Left ventricle myocardium inferior (tissue), 1 donor: ENCODE results near the gene SAG. TPM values are rescaled to one million over a fixed set of nuclear protein-coding genes. Genes with fewer than 3 reads are reported as not detected.

Source experiments
- DNase-seq: peaks from one replicate; pipeline ENCODE4 v3.0.0-alpha.2; 2020
- H3K27ac ChIP-seq: fragments of 200-600 bp; replicated peaks from 2 replicates; pipeline ENCODE4 v1.8.0; 2021
- H3K27me3 ChIP-seq: fragments of 200-600 bp; 2 replicates; pipeline ENCODE4 v1.8.0; 2021; ENCODE audit warnings: low read depth
- H3K36me3 ChIP-seq: fragments of 200-600 bp; 2 replicates; pipeline ENCODE4 v1.8.0; 2021
- H3K4me1 ChIP-seq: fragments of 200-600 bp; 2 replicates; pipeline ENCODE4 v1.8.0; 2021
- H3K4me3 ChIP-seq: fragments of 200-600 bp; 2 replicates; pipeline ENCODE4 v1.8.0; 2021; ENCODE audit warnings: mild to moderate bottlenecking, moderate library complexity
- H3K9me3 ChIP-seq: fragments of 200-600 bp; replicated peaks from 2 replicates; pipeline ENCODE4 v1.8.0; 2021
- intact Hi-C: fragments of 100-400 bp; cut with micrococcal nuclease; formaldehyde crosslinking; loops from one replicate; pipeline ENCODE4 v1.11.0; 2022
- total RNA-seq: library from RNA; stranded (reverse); fragmentation: NEBNext Ultra II Directional; extraction: Animal tissue kit (Norgen Biotek cat#: 25700); gene quantifications from one replicate; pipeline ENCODE4 v1.2.1, GENCODE V29; 2021
- TF ChIP-seq, protein P1 (sequence below): fragments of 200-600 bp; IDR thresholded peaks from 2 replicates; pipeline ENCODE4 v1.8.0; 2021; ENCODE audit warnings: antibody characterized with exemption, mild to moderate bottlenecking, borderline replicate concordance
- donor health status: DM: no; HTN: yes; CAD: no; lungs with severe emphysema.

Gene SAG
- total RNA-seq, 1 donor from 2014 or later, result not detected

DNA sequence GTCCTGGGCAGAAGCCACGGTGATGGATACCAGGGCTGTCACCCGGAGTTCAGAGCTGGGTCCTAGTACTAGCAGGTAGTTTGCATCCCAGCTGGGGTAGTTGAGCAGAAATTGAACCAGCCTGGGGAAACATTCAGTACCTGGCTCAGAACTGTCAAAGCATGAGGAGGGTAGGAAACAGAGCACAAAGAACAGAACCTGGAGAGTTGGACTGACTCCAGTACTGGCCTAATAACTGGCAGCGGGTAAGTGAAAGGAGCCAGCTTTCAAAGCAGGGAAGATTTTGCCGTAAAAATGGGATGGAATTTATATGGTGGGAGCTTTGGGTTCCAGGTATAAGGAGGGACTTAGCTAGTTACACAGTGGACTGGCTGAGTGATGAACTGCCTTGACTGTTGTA lies 32.4 kb upstream of the SAG start:
- H3K36me3 ChIP-seq, result peaks cover 100% of the 10 kb centered on the region
- DNase-seq, result no peak
- no peak overlapping the region for H3K27ac ChIP-seq
- H3K27me3 ChIP-seq, result no peaks in the 10 kb centered on the region
- TF ChIP-seq, protein P1, sequence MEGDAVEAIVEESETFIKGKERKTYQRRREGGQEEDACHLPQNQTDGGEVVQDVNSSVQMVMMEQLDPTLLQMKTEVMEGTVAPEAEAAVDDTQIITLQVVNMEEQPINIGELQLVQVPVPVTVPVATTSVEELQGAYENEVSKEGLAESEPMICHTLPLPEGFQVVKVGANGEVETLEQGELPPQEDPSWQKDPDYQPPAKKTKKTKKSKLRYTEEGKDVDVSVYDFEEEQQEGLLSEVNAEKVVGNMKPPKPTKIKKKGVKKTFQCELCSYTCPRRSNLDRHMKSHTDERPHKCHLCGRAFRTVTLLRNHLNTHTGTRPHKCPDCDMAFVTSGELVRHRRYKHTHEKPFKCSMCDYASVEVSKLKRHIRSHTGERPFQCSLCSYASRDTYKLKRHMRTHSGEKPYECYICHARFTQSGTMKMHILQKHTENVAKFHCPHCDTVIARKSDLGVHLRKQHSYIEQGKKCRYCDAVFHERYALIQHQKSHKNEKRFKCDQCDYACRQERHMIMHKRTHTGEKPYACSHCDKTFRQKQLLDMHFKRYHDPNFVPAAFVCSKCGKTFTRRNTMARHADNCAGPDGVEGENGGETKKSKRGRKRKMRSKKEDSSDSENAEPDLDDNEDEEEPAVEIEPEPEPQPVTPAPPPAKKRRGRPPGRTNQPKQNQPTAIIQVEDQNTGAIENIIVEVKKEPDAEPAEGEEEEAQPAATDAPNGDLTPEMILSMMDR, result no peak
- no peak overlapping the region for H3K4me3 ChIP-seq
- H3K9me3 ChIP-seq, result no peaks in the 10 kb centered on the region
- no peaks in the 10 kb centered on the region for H3K4me1 ChIP-seq
- intact Hi-C loops, result no loop called here

DNA sequence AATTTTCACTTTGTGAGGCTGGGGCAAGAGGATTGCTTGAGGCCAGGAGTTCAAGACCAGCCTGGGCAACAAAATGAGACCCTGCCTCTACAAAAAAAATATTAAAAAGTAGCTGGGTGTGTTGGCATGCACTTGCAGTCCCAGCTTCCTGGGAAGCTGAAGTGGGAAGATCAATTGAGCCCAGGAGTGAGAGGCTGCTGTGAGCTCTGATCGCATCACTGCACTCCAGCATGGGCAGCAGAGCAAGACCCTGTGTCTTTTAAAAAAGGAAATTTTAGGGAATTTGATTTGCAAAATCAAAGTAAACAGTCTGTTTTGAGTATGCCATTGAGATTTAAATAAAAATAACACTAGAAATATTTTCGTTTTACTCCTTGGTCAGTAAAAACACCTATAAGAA lies 28.7 kb upstream of the SAG start:
- no peaks in the 10 kb centered on the region for H3K9me3 ChIP-seq
- TF ChIP-seq, protein P1, result no peak

DNA sequence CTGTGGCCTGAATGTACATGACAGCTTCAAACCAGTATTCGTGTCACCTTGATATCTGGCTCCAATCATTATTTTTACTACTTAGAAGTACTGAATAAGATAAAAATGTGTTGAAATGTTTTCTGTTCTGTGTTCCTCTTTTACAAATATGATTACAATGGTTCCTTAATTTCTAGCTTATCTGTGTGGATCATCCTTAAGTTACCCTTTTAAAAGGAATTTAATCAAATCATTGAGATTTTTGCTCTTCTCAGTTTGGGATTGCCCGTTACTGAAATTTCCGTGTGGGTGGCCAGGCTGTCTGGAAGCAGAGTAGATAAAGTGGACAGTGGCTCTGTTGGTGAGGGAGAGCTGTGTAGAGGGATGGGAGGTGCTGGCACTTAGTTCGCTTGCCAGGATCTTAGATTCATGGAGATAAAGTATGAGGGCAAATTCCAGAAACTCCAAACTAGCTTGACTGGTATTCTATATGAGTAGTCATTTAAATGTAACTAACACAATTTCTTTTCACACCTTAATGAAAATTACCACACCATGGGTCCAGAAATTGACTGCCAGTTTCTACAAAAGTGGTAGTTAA lies 27.4 kb upstream of the SAG start:
- intact Hi-C loops, result no loop called here
- Histone ChIP-seq H3K4me1 (no peaks in the 10 kb centered on the region), H3K9me3 (no peaks in the 10 kb centered on the region), H3K27ac (no peak overlapping the region), H3K4me3 (no peak overlapping the region), H3K36me3 (peaks cover 100% of the 10 kb centered on the region), H3K27me3 (no peaks in the 10 kb centered on the region)
- TF ChIP-seq, protein P1, result no peak
- no peak for DNase-seq

More for the DNA sequence above, 28.7 kb upstream of the SAG start:
- Histone ChIP-seq H3K27ac (no peak overlapping the region), H3K36me3 (peaks cover 100% of the 10 kb centered on the region), H3K4me1 (no peaks in the 10 kb centered on the region), H3K27me3 (no peaks in the 10 kb centered on the region), H3K4me3 (no peak overlapping the region)
- intact Hi-C loops, result no loop called here
- DNase-seq, result no peak

DNA sequence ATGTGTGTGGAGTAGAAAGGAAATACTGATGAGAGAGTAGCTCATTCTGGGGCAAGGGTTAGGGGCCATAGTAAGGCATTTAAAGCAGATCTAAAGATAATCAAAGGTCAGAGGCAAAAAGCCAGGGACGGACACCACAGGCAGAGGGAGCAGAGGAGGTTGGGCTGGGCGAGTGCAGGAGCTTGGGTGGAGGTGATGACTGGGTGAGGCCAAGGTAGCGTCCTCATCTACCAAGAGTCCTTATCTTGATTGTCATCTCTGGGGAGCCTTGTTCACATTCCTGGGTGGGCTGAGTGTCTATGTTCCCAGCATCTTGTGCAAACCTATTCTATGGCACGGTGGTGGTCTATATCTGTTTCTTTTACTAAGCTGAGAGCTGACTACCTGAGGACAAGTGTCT lies 26.1 kb upstream of the SAG start:
- Histone ChIP-seq H3K36me3 (peaks cover 100% of the 10 kb centered on the region), H3K9me3 (no peaks in the 10 kb centered on the region), H3K27me3 (no peaks in the 10 kb centered on the region), H3K4me1 (no peaks in the 10 kb centered on the region), H3K27ac (no peak overlapping the region), H3K4me3 (no peak overlapping the region)
- TF ChIP-seq, protein P1, result no peak
- DNase-seq, result no peak
- intact Hi-C loops, result no loop called here

DNA sequence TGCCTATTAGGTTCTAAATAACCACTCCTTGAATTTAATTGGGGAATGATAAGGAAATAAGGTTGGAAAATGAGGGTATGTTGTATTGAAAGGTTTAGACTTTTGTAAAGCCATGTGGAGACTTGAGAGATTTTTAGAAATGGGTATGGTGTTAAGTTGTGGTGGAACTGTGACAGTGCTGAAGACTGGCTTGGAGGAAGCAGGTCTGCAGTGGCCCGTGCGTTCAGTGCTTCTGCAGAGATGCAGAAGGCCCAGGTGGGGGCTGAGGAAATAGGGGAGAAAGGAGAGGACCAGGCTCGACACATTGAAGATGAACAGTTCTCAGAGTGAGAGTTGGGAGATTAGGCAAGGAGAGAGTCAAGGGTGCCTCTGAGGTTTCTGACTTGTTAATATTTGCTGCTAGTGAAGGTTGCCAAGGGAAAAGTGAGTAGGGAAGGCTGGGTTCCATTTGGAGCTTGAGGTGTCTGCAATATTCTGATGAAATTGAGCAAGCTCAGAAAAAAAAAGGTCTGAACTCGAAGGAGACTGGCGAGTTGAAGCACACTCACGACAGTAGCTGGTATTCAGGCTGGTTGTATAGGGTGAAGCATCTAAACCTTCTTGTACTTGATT lies 25.5 kb upstream of the SAG start:
- Histone ChIP-seq H3K4me3 (no peak overlapping the region), H3K36me3 (peaks cover 100% of the 10 kb centered on the region), H3K9me3 (no peaks in the 10 kb centered on the region), H3K27me3 (no peaks in the 10 kb centered on the region), H3K4me1 (no peaks in the 10 kb centered on the region), H3K27ac (no peak overlapping the region)
- TF ChIP-seq, protein P1, result no peak
- no peak for DNase-seq
- intact Hi-C loops, result no loop called here
